Forelimb muscle (tissue), 1 donor: ENCODE data around the gene FBXO3. TPM values are rescaled to one million over a fixed set of nuclear protein-coding genes. Genes with fewer than 3 reads are reported as not detected.

Experiments used
- DNase-seq: peaks from one replicate; pipeline ENCODE4 v3.0.0-alpha.2; 2013; ENCODE audit warnings: low read depth
- polyA plus RNA-seq: library from polyadenylated mRNA; unstranded; fragments of 120-200 nt; gene quantifications from one replicate; pipeline ENCODE4 v1.2.1, GENCODE V29; 2013; ENCODE audit not compliant: insufficient read length

Gene FBXO3
- polyA plus RNA-seq, 1 donor = 22.9 TPM

GRCh38 chr11:33701302-33702230 lies 72.8 kb downstream of the FBXO3 start:
- DNase-seq = peak; percentile 51

DNA sequence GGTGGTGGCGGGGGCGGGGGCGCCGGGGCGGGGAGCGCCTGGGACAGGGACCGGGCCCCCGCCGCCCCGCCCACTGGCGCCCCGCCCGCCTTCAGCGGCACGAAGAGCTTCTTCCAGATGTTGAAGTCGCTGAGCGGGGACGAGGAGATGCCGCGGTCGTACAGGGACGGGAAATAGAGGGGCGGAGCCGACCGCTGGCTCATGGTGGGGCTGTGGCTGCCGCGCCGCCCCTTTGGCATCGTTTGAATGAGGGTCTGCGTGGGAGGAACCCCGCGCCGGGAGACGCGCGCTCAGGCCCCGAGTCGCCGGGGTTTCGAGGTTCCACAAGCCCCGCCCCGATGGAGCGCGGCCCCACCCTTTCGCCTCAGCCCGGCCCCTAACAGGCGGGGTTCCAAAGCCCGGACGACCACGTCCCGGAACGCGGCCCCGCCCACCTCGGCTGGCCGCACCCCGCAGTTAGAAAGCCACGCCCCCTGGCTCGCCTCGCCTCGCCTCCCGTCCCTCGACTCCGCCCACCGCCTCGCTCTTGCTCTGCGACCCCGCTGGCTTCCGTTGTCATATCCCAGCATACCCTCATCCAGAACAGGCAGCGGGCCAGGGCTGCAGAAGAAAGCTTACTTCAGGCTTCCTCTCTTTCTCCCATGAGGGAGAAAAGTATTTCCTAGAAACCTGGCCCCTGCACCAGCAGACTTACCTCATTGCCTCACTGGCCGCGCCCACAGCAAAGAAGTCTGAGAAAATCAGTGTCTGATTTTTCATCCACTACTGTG lies 73.6 kb downstream of the FBXO3 start, which contains the start of gene C11orf91:
Gene C11orf91, minus strand, starts transcription at position 325 of the 770 bp plus-strand sequence. Its CDS starts 86 bp downstream, at position 239.
- peak; percentile 90 for DNase-seq

- no peak for DNase-seq
Observed at GRCh38 chr11:33700063-33700501, 74.2 kb downstream of the FBXO3 start.

GRCh38 chr11:33699515-33700062 lies 74.7 kb downstream of the FBXO3 start:
- DNase-seq = no peak

DNA sequence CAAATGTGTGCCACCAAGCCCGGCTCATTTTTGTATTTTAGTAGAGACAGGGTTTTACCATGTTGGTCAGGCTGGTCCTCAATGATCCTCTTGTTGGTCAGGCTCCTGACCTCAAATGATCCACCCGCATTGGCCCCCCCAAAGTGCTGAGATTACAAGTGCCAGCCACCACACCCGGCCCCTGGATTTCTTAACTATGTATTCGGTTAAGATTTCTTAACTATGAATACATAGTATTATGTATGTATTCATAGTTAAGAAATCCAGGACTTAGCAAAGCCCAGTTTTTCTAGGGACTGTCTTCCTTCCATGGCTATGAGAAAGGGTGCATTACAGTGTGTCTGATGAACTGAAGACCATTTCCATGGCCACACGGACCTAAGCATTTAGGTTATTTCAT lies 75.4 kb downstream of the FBXO3 start:
- no peak for DNase-seq

DNA sequence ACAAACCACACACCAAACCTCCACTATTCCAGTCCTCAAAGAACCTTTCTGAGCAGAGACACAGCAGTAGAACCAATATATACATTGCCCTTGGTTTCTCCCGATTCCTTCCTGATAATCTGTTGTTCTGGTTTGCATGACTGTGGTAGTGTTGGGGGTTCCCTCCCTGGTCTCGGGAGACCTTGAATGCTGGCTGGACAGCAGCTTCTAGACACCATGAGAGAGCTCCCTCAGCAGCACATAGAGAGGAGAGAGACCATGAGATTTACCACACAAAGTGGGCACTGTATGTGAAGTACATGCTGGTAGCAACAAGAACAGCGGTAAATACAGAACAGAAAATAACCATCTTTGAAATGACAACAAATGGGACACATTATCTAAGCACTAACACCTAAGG lies 76.3 kb downstream of the FBXO3 start:
- DNase-seq = no peak

GRCh38 chr11:33696931-33697638 lies 77.2 kb downstream of the FBXO3 start:
- DNase-seq = no peak

DNA sequence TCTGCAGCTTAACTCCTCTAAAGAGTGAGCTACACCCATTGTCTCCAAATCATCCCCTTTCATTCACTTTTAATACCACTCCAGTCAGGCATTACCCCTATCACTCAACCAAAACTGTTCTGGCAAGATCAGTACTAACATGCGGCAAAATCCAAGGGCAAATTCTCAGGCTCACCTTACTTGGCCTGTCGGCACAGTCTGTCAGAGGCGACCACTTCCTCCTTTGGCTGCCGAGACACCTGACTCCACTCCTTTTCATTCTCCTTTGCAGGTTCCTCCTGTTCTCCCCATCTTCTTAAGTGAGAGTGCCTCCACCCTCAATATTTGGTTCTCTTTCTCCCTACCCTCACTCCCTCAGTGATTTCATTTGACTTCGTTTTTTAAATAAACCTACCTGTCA lies 77.9 kb downstream of the FBXO3 start:
- no peak for DNase-seq

DNA sequence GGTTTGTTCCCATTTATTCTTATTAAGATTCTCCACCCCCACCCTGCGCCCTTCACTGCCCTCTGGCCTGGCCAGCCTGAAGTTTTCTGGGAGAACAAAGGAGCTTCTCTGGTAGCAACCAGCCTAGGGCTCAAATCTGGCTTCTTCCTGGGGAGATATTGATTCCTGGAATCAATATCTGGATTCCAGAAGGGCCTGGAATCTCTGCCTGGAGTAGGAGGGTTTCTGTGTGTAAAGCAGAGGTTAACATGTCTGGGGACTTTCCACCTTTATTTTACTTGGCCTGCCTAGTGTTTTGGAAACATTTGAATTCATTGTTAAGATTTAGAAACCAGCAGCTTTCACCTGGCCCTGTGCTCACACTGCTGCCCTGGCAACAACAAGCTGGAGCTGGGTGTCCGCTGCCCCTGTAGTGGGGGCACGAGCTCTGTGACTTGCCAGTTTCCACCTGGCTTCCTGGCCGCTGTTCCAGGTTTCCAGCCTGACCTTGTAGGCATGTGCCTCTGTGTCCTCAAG lies 79.2 kb downstream of the FBXO3 start:
- DNase-seq = no peak

- DNase-seq = no peak
Observed at GRCh38 chr11:33694346-33695050, 79.8 kb downstream of the FBXO3 start.

DNA sequence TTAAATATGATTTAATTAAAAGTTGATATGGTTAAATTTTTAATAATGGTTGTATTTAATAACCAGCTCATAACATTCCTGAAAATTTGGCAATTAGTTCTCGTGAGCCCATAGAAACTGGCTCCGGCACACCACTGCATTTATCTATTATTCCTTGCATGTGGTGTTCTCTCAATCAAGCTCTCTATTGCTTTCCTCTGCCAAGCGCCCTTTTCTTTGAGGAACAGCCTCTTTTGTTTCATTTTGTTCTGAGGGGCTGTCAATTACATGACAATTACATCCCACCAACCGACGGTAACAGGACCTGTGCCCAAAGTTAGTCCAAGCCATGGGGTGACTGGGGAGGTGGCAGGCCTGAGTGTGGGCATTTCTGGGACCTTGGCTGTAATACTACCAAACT lies 81.8 kb downstream of the FBXO3 start:
- no peak for DNase-seq

DNA sequence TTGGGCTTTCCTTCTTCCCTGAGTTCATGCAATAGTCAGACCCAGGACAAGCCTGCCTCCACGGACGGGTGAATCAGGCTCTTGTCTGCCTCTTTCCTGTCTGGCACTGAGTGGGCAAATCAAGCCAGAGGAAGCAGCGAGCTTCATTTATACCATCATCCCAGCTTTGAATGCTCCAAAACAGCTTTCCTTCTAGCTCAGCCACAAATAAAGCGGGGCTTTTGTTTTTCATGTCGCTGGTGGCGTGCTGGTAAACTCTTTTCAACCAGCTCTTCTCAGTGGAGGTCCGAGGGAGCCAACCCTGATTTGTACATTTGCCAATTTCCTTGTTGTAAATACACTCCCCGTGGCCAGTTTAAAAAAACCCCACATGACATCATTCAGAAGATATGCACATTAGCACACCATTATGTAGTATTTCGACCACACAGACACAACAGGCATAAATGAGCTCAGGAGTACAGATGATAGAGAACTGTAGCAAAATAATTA lies 82.3 kb downstream of the FBXO3 start:
- peak; percentile 66 for DNase-seq

- DNase-seq = no peak
Observed at GRCh38 chr11:33691066-33691864, 83.1 kb downstream of the FBXO3 start.

Other genes starting within 250 kb of the FBXO3 start
- gene C11orf91, start 73.7 kb downstream of the FBXO3 start, polyA plus RNA-seq = not detected
- 105 TPM for gene CD59, start 38.1 kb downstream of the FBXO3 start, polyA plus RNA-seq
- 13.6 TPM for gene LMO2, start 117.6 kb upstream of the FBXO3 start, polyA plus RNA-seq